Dedifferentiated amniotic fluid mesenchymal stem cell (primary cell): ENCODE data around the gene RADX.
A peak's percentile ranks its signal among the peaks of the same experiment; 100 is the strongest.

Experiments
- DNase-seq: peaks from one replicate; pipeline ENCODE4 v3.0.0-alpha.2; 2016; ENCODE audit errors: extremely low spot score

Gene RADX

DNA sequence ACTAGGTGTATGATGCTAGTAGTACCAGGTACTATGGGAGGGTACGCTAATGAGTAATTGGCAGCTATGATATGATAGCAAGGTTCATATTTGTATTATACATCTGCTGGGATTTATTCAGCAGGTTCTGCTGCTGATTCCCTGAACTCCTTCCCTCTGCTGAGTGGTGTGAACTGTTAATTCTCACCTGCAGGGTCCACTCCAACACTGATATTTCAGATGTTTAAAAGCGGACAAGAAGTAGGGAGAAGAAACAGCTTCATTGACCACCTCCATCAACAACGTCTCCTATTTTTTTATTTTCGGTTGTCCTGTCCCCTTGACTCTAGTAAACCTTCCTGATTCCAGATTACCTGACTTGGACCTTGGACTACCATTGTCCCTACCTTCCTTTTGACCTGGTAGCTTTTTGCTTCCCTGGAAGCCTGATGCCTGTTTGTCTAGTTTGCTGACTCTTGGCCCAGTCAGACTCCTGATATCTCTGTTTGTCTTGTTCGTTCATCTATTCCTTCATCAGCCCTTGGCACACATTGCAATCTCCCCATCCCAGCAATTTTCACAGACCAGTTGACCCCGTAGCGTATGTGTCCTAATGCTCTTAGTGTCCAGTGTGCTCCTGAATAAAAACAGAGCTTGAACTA, 80.8 kb downstream of the RADX start:
- no peak for DNase-seq

GRCh38 chrX:106696502-106696901, 84.7 kb downstream of the RADX start:
- no peak for DNase-seq

- no peak for DNase-seq
These were observed 86.9 kb downstream of the RADX start for GRCh38 chrX:106698693-106699092.

GRCh38 chrX:106702636-106703035, 90.9 kb downstream of the RADX start:
- no peak for DNase-seq

DNA sequence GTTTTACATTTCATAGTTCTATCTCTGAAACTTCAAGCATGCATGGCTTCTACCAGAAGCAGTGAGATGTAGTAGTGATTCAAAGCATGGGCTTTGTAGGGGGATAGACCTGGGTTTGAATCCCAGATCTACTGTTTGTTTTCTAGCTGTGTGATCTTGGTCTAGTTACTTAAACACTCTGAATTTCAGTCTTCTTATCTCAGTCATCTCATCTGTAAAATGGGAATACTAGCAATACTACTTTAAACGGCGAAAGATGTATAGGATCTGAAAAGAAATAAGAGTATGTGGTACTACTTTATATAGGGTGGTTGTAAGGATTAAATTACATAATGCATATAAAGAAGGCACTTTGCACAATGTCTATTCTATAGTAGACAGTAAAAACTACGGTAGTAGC, 94.7 kb downstream of the RADX start:
- no peak for DNase-seq

GRCh38 chrX:106707771-106708454, 96.1 kb downstream of the RADX start:
- DNase-seq = peak; percentile 65

- DNase-seq = no peak
These were observed 99.0 kb downstream of the RADX start for GRCh38 chrX:106710771-106711170.

DNA sequence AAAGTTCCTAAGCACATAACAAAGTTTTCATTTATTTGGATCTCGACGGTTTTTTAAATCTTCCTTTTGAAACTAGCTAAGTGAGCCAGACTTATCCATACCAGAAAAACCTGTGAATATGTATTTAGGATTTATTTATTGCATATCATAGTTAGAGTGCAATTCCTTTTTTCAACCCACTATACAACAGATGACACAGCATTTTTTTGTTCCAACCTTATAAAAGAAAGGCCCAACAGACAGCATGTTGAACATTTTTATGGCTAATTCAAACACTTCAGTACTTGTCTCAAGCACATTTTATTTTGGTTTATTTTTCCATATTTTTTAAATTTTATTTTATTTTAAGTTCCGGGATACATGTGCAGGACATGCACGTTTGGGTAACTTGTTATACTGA, 99.6 kb downstream of the RADX start:
- DNase-seq = no peak

DNA sequence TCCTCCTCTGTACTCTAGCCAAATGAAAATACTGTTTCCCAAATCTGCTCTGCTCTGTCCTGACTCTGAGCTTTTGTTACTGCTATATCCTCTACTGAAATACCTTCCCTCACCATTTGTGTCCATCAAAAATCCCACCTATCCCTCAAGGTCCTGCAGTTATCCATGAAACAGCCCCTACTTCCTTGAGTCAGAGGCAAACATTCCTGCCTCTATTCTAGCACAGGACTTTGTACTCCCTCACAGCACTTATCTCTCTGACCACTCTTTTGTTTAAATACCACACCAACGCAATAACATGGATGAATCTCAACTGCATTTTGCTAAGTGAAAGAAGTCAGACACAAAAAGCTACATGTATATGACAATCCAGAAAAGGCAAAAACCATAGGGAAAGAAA, 104.2 kb downstream of the RADX start:
- no peak for DNase-seq

DNA sequence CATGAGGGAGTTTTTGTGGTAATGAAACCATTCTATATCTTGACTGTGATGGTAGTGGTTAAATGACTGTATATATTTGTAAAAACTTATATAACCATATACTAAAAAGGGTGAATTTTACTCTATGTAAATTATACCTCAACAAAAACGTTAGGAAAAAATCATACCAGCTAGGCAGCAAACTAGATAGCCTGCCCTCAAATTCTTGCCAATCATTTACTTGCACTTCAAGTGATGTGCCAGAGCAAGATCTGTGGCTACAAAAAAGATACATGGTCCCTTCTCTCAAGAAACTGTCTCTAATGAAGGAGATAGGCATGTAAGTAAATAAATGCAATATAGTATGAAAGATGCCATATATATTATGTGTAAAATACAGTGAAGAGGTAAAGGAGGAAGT, 104.7 kb downstream of the RADX start:
- no peak for DNase-seq

DNA sequence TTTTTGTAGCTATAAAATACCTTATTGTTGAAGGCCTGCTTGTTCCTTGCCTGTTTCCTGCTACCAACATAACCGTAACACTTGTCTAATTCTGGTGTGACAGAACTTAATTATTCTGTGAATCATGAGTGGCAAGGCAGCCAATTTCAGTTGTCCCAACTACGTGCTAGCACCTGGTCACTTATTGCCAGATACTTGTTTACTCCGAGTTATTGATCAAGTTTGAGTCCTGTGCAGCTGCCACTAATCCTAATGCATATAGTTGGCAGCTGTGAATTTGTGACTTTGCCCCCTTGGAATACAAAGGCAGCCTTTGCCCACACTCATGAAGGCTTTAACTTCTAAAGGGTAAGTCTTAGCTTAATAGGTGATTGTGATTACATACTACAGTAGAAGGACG, 106.9 kb downstream of the RADX start:
- no peak for DNase-seq

- no peak for DNase-seq
These were observed 114.2 kb downstream of the RADX start for GRCh38 chrX:106725931-106726330.

GRCh38 chrX:106726485-106727437, 115.0 kb downstream of the RADX start, which contains the start of gene RNF128:
Gene RNF128 (plus strand): TSS chrX:106726701. CDS start chrX:106726914, 213 bp downstream.
- no peak for DNase-seq

DNA sequence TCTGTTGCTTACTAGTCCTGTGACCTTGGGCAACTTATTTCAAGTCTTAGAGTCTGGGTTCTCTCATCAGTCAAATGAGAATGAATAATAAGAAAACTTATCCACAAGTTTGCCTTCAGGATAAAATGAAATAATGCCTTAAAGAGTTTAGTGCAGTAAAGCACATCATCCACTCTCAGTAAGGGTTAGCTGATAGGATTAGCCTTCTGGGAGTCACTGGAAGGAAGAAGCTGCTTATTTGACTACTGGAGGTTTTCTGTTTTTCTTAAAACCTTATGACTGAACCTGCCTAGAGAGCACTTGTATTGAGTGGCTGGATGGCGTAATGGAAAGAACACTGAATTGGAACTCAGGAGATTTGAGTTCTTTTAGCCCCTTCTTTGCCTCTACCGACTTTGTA, 116.6 kb downstream of the RADX start:
- no peak for DNase-seq
